Stimulated activated CD8-positive, alpha-beta memory T cell treated with anti-CD3 and anti-CD28 coated beads, Interleukin-2, amount 100 ng/mL, for 48 hours (primary cell): ENCODE measurements around the gene PSEN1.

Source experiments
- DNase-seq, 2 donors: peaks; one replicate each; pipeline ENCODE4 v3.0.0-alpha.2; 2020; ENCODE audit warnings: low read depth in 2 of 2

PSEN1 gene

GRCh38 chr14:73136387-73137225 lies at the start of gene PSEN1:
TSS of gene PSEN1 (plus strand) at chr14:73136507. CDS start at chr14:73148020, 11,513 bp downstream.
- peak; percentile 99 to 100 for DNase-seq

- no peak for DNase-seq
Measured at GRCh38 chr14:73091044-73091443, 45.3 kb upstream of the PSEN1 start.

GRCh38 chr14:73097421-73097820 lies 38.9 kb upstream of the PSEN1 start:
- no peak for DNase-seq

- DNase-seq = no peak
Measured at GRCh38 chr14:73100334-73100733, 36.0 kb upstream of the PSEN1 start.

GRCh38 chr14:73102806-73103497 lies 33.4 kb upstream of the PSEN1 start:
- DNase-seq = no peak

GRCh38 chr14:73105050-73105449 lies 31.3 kb upstream of the PSEN1 start:
- DNase-seq = no peak

- no peak for DNase-seq
Measured at GRCh38 chr14:73105727-73106126, 30.6 kb upstream of the PSEN1 start.

- DNase-seq = no peak
Measured at GRCh38 chr14:73116079-73116665, 20.1 kb upstream of the PSEN1 start.

- no peak for DNase-seq
Measured at GRCh38 chr14:73124180-73124894, 12.0 kb upstream of the PSEN1 start.

- no peak for DNase-seq
Measured at GRCh38 chr14:73125169-73125588, 11.1 kb upstream of the PSEN1 start.

- DNase-seq = no peak
Measured at GRCh38 chr14:73125746-73126145, 10.6 kb upstream of the PSEN1 start.

- no peak for DNase-seq
Measured at GRCh38 chr14:73133795-73134194, 2.5 kb upstream of the PSEN1 start.

GRCh38 chr14:73136085-73136386 lies 271 bp upstream of the PSEN1 start:
- DNase-seq = no peak

GRCh38 chr14:73140811-73141323 lies 4.6 kb downstream of the PSEN1 start:
- DNase-seq = no peak

GRCh38 chr14:73142216-73142615 lies 5.9 kb downstream of the PSEN1 start:
- no peak for DNase-seq

GRCh38 chr14:73143003-73143402 lies 6.7 kb downstream of the PSEN1 start:
- no peak for DNase-seq

GRCh38 chr14:73143617-73144016 lies 7.3 kb downstream of the PSEN1 start:
- no peak for DNase-seq

GRCh38 chr14:73145371-73145770 lies 9.1 kb downstream of the PSEN1 start:
- no peak for DNase-seq

- DNase-seq = no peak
Measured at GRCh38 chr14:73146111-73146510, 9.8 kb downstream of the PSEN1 start.

- DNase-seq = no peak
Measured at GRCh38 chr14:73149753-73150152, 13.4 kb downstream of the PSEN1 start.

GRCh38 chr14:73153272-73153671 lies 17.0 kb downstream of the PSEN1 start:
- DNase-seq = no peak

GRCh38 chr14:73162251-73162650 lies 25.9 kb downstream of the PSEN1 start:
- DNase-seq = no peak
